Rectal smooth muscle tissue (tissue), 1 donor: ENCODE measurements around the gene C2CD2.

Source experiments
- H3K27ac ChIP-seq: one replicate; pipeline ENCODE4 v1.7.0; 2013; ENCODE audit warnings: low read depth, low read length, inconsistent platforms
- H3K27me3 ChIP-seq: one replicate; pipeline ENCODE4 v1.7.0; 2013; ENCODE audit warnings: low read length; ENCODE audit not compliant: control insufficient read depth, insufficient read depth
- H3K36me3 ChIP-seq: one replicate; pipeline ENCODE4 v1.7.0; 2013; ENCODE audit warnings: low read length; ENCODE audit not compliant: control insufficient read depth, insufficient read depth
- H3K4me1 ChIP-seq: one replicate; pipeline ENCODE4 v1.7.0; 2013; ENCODE audit warnings: low read length; ENCODE audit not compliant: control insufficient read depth, insufficient read depth
- H3K4me3 ChIP-seq: one replicate; pipeline ENCODE4 v1.7.0; 2013; ENCODE audit warnings: low read length
- H3K9ac ChIP-seq: one replicate; pipeline ENCODE4 v1.7.0; 2013; ENCODE audit warnings: low read length

Gene C2CD2

GRCh38 chr21:41894511-41894910, 59.3 kb downstream of the C2CD2 start:
- Histone ChIP-seq H3K4me1 (no peaks in the 10 kb centered on the region), H3K27ac (no peak overlapping the region), H3K4me3 (no peak overlapping the region), H3K27me3 (no peaks in the 10 kb centered on the region), H3K9ac (no peak overlapping the region), H3K36me3 (peaks cover 9% of the 10 kb centered on the region)

GRCh38 chr21:41892726-41893125, 61.1 kb downstream of the C2CD2 start:
- Histone ChIP-seq H3K27ac (no peak overlapping the region), H3K4me1 (no peaks in the 10 kb centered on the region), H3K4me3 (no peak overlapping the region), H3K9ac (no peak overlapping the region), H3K27me3 (no peaks in the 10 kb centered on the region), H3K36me3 (peaks cover 9% of the 10 kb centered on the region)

- no peak overlapping the region for H3K4me3 ChIP-seq
- no peaks in the 10 kb centered on the region for H3K4me1 ChIP-seq
- H3K9ac ChIP-seq: no peak overlapping the region
- no peak overlapping the region for H3K27ac ChIP-seq
- peaks cover 7% of the 10 kb centered on the region for H3K36me3 ChIP-seq
- H3K27me3 ChIP-seq: no peaks in the 10 kb centered on the region
Observed at GRCh38 chr21:41891132-41891531, 62.7 kb downstream of the C2CD2 start.

GRCh38 chr21:41890355-41890754, 63.5 kb downstream of the C2CD2 start:
- Histone ChIP-seq H3K4me1 (no peaks in the 10 kb centered on the region), H3K36me3 (peaks cover 4% of the 10 kb centered on the region), H3K27me3 (no peaks in the 10 kb centered on the region), H3K9ac (no peak overlapping the region), H3K27ac (no peak overlapping the region), H3K4me3 (no peak overlapping the region)

GRCh38 chr21:41888749-41889376, 65.0 kb downstream of the C2CD2 start:
- Histone ChIP-seq H3K4me3 (no peak overlapping the region), H3K36me3 (peaks cover 4% of the 10 kb centered on the region), H3K27ac (no peak overlapping the region), H3K27me3 (no peaks in the 10 kb centered on the region), H3K9ac (no peak overlapping the region), H3K4me1 (no peaks in the 10 kb centered on the region)

GRCh38 chr21:41887667-41888066, 66.2 kb downstream of the C2CD2 start:
- H3K9ac ChIP-seq: no peak overlapping the region
- H3K27ac ChIP-seq: no peak overlapping the region
- no peak overlapping the region for H3K4me3 ChIP-seq
- H3K36me3 ChIP-seq: peaks cover 4% of the 10 kb centered on the region
- H3K27me3 ChIP-seq: no peaks in the 10 kb centered on the region
- no peaks in the 10 kb centered on the region for H3K4me1 ChIP-seq

- Histone ChIP-seq H3K9ac (no peak overlapping the region), H3K4me1 (no peaks in the 10 kb centered on the region), H3K27me3 (no peaks in the 10 kb centered on the region), H3K4me3 (no peak overlapping the region), H3K27ac (no peak overlapping the region), H3K36me3 (no peaks in the 10 kb centered on the region)
Observed at GRCh38 chr21:41886328-41886727, 67.5 kb downstream of the C2CD2 start.

GRCh38 chr21:41885341-41886024, 68.3 kb downstream of the C2CD2 start:
- no peak overlapping the region for H3K4me3 ChIP-seq
- H3K27ac ChIP-seq: no peak overlapping the region
- H3K4me1 ChIP-seq: no peaks in the 10 kb centered on the region
- no peaks in the 10 kb centered on the region for H3K36me3 ChIP-seq
- H3K9ac ChIP-seq: no peak overlapping the region
- no peaks in the 10 kb centered on the region for H3K27me3 ChIP-seq

GRCh38 chr21:41884501-41885030, 69.3 kb downstream of the C2CD2 start:
- H3K36me3 ChIP-seq: no peaks in the 10 kb centered on the region
- H3K4me3 ChIP-seq: no peak overlapping the region

GRCh38 chr21:41883582-41883981, 70.2 kb downstream of the C2CD2 start:
- no peaks in the 10 kb centered on the region for H3K27me3 ChIP-seq
- no peak overlapping the region for H3K27ac ChIP-seq
- H3K9ac ChIP-seq: no peak overlapping the region
- H3K36me3 ChIP-seq: no peaks in the 10 kb centered on the region
- H3K4me3 ChIP-seq: no peak overlapping the region
- no peaks in the 10 kb centered on the region for H3K4me1 ChIP-seq

More at GRCh38 chr21:41884501-41885030, 69.3 kb downstream of the C2CD2 start:
- Histone ChIP-seq H3K27me3 (no peaks in the 10 kb centered on the region), H3K9ac (no peak overlapping the region), H3K27ac (no peak overlapping the region), H3K4me1 (no peaks in the 10 kb centered on the region)

- H3K27ac ChIP-seq: no peak overlapping the region
- H3K4me1 ChIP-seq: no peaks in the 10 kb centered on the region
- no peak overlapping the region for H3K4me3 ChIP-seq
- H3K27me3 ChIP-seq: no peaks in the 10 kb centered on the region
- H3K36me3 ChIP-seq: no peaks in the 10 kb centered on the region
- H3K9ac ChIP-seq: no peak overlapping the region
Observed at GRCh38 chr21:41881051-41881450, 72.8 kb downstream of the C2CD2 start.

- no peaks in the 10 kb centered on the region for H3K4me1 ChIP-seq
- no peaks in the 10 kb centered on the region for H3K36me3 ChIP-seq
- H3K27me3 ChIP-seq: no peaks in the 10 kb centered on the region
- no peak overlapping the region for H3K27ac ChIP-seq
- H3K9ac ChIP-seq: no peak overlapping the region
- H3K4me3 ChIP-seq: no peak overlapping the region
Observed at GRCh38 chr21:41880153-41880552, 73.7 kb downstream of the C2CD2 start.
